Large intestine (tissue), 3 donors: ENCODE results near the gene BMP8A. TPM values are rescaled to one million over a fixed set of nuclear protein-coding genes. Genes with fewer than 3 reads are reported as not detected.

Source experiments
- DNase-seq, 2 donors: peaks; one replicate each; pipeline versions ENCODE4 v3.0.0 to v3.0.0-alpha.2; 2013
- H3K27ac ChIP-seq: one replicate; pipeline ENCODE4 v1.5.1; 2013; ENCODE audit warnings: low read length
- H3K27me3 ChIP-seq: 2 replicates; pipeline ENCODE4 v1.6.1; 2013; ENCODE audit warnings: low read length; ENCODE audit not compliant: control insufficient read depth, insufficient read depth
- H3K36me3 ChIP-seq: 2 replicates; pipeline ENCODE4 v1.6.1; 2013; ENCODE audit warnings: low read length; ENCODE audit not compliant: control insufficient read depth, insufficient read depth
- H3K4me1 ChIP-seq: one replicate; pipeline ENCODE4 v1.6.1; 2013; ENCODE audit warnings: low read length; ENCODE audit not compliant: control insufficient read depth, insufficient read depth
- H3K4me3 ChIP-seq: one replicate; pipeline ENCODE4 v1.5.1; 2013; ENCODE audit warnings: low read length
- H3K9me3 ChIP-seq: one replicate; pipeline ENCODE4 v1.6.1; 2013; ENCODE audit warnings: mild to moderate bottlenecking, low read depth, low read length, moderate library complexity; ENCODE audit not compliant: control insufficient read depth
- WGBS: methylation state at CpG from one replicate; pipeline ENCODE4 v1.1.5; 2013; ENCODE audit warnings: low lambda C conversion rate; ENCODE audit not compliant: insufficient coverage; 5-methylcytosine and 5-hydroxymethylcytosine counted together
- polyA plus RNA-seq: library from polyadenylated mRNA; unstranded; fragments of 120-200 nt; gene quantifications from one replicate; pipeline ENCODE4 v1.2.1, GENCODE V29; 2013

BMP8A gene
- polyA plus RNA-seq, 1 donor: 0.69 TPM

DNA sequence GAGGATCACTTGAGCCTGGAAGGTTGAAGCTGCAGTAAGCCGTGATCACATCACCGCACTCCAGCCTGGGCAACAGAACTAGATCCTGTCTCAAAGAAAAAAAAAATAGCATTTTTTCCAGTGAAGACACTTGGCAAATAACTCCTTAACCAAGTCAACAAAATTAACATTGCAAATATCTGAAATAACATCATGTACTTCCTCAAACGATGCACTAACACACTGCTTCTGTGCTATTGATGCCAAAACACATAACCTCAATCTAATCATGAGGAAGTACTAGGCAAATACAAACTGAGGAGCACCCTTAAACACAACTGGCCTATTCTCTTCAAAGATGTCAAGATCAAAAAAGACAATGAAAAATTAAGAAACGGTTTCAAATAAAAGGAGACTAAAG lies 52.9 kb downstream of the BMP8A start:
- Histone ChIP-seq H3K4me1 (no peaks in the 10 kb centered on the region), H3K9me3 (no peaks in the 10 kb centered on the region), H3K4me3 (no peak overlapping the region), H3K27me3 (no peaks in the 10 kb centered on the region), H3K36me3 (peaks cover 58% of the 10 kb centered on the region), H3K27ac (no peak overlapping the region)
- 100% methylated on average over 1 of the region's 4 CpGs for WGBS
- DNase-seq: no peak

GRCh38 chr1:39545531-39545930 lies 54.1 kb downstream of the BMP8A start:
- no peaks in the 10 kb centered on the region for H3K27me3 ChIP-seq
- H3K27ac ChIP-seq: no peak overlapping the region
- H3K36me3 ChIP-seq: peaks cover 55% of the 10 kb centered on the region
- H3K9me3 ChIP-seq: no peaks in the 10 kb centered on the region
- no CpG with 5 or more reads among the region's 9 CpGs for WGBS
- no peak for DNase-seq
- no peak overlapping the region for H3K4me3 ChIP-seq
- no peaks in the 10 kb centered on the region for H3K4me1 ChIP-seq

- Histone ChIP-seq H3K27ac (no peak overlapping the region), H3K36me3 (peaks cover 23% of the 10 kb centered on the region), H3K9me3 (no peaks in the 10 kb centered on the region), H3K4me1 (no peaks in the 10 kb centered on the region), H3K4me3 (no peak overlapping the region), H3K27me3 (no peaks in the 10 kb centered on the region)
- DNase-seq: no peak
- 86% methylated on average over 1 of the region's 2 CpGs for WGBS
These were observed 62.8 kb downstream of the BMP8A start for GRCh38 chr1:39554277-39554676.

- peaks cover 18% of the 10 kb centered on the region for H3K4me1 ChIP-seq
- DNase-seq: peak; percentile 69 to 90
- peaks cover 68% of the 10 kb centered on the region for H3K36me3 ChIP-seq
- peak overlapping the region; percentile 52 for H3K27ac ChIP-seq
- no peaks in the 10 kb centered on the region for H3K9me3 ChIP-seq
- no CpG with 5 or more reads among the region's 1 CpG for WGBS
- H3K4me3 ChIP-seq: no peak overlapping the region
- H3K27me3 ChIP-seq: no peaks in the 10 kb centered on the region
These were observed 69.8 kb downstream of the BMP8A start for GRCh38 chr1:39561279-39561678.

GRCh38 chr1:39562886-39563285 lies 71.5 kb downstream of the BMP8A start:
- peaks cover 83% of the 10 kb centered on the region for H3K36me3 ChIP-seq
- H3K27me3 ChIP-seq: no peaks in the 10 kb centered on the region
- no peaks in the 10 kb centered on the region for H3K9me3 ChIP-seq
- no peak overlapping the region for H3K27ac ChIP-seq
- WGBS: no CpG with 5 or more reads among the region's 3 CpGs
- no peak for DNase-seq
- no peak overlapping the region for H3K4me3 ChIP-seq
- peaks cover 32% of the 10 kb centered on the region for H3K4me1 ChIP-seq

DNA sequence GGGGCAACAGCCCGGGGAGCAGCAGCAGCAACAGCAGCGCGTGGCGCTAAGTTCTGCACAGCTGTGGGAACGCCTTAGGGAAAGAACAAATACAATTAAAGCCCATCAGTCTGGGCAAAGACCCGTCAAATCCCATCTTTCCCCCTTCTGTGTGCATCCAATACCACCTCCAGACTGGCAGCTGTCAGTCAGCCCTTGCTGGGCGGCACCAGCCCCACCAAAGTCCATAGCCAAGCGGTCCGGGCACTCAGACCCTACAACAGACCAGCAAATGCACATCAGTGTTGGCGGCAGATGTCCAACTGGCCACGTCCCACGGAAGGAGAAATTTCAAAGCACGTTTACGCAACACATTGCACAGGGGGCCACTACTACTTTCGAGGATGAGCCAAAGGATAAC lies 72.2 kb downstream of the BMP8A start:
- Histone ChIP-seq H3K4me3 (no peak overlapping the region), H3K27me3 (no peaks in the 10 kb centered on the region), H3K36me3 (peaks cover 88% of the 10 kb centered on the region), H3K27ac (no peak overlapping the region), H3K9me3 (no peaks in the 10 kb centered on the region), H3K4me1 (peaks cover 32% of the 10 kb centered on the region)
- no peak for DNase-seq
- 93% methylated on average over 6 of the region's 15 CpGs for WGBS

GRCh38 chr1:39564340-39564739 lies 72.9 kb downstream of the BMP8A start:
- no peaks in the 10 kb centered on the region for H3K9me3 ChIP-seq
- H3K27ac ChIP-seq: no peak overlapping the region
- no CpG with 5 or more reads among the region's 7 CpGs for WGBS
- H3K4me1 ChIP-seq: peaks cover 33% of the 10 kb centered on the region
- peaks cover 89% of the 10 kb centered on the region for H3K36me3 ChIP-seq
- H3K4me3 ChIP-seq: no peak overlapping the region
- no peak for DNase-seq
- H3K27me3 ChIP-seq: no peaks in the 10 kb centered on the region

GRCh38 chr1:39564941-39565340 lies 73.5 kb downstream of the BMP8A start:
- DNase-seq: no peak
- no CpG with 5 or more reads among the region's 6 CpGs for WGBS
- peaks cover 93% of the 10 kb centered on the region for H3K36me3 ChIP-seq
- no peak overlapping the region for H3K4me3 ChIP-seq
- H3K27me3 ChIP-seq: no peaks in the 10 kb centered on the region
- H3K27ac ChIP-seq: no peak overlapping the region
- peaks cover 38% of the 10 kb centered on the region for H3K4me1 ChIP-seq
- H3K9me3 ChIP-seq: no peaks in the 10 kb centered on the region

DNA sequence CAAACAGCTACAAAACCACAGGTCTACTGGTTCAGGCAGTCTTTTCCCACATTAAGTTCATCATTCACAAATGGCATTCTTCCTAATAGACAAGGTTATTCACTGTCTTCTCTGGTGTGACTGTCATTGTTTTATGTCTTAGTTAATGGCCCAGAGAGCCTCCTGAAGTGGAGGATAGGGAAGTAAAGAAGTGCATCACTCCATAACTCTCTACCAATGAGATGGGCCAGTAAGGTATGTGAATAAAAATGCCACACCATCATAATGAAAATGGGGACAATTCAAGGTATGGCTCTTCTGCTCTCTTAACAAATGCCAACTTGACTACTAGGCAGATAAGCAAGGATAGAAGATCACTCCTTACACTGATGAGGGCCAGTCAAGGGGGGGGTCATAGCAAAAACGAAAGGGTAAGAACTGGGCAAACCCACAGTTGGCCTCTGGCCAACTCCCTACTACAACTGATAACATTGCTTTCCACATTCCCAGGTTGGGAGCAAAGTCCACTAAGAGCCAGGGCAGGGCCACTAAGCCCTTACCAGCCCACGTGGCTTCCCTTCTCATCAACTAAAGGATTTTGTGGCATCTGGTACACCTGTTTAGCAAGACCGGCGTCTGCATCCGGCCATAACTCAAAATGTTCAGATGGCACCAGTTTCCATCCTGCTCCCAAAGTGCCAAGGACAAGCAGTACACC lies 75.2 kb downstream of the BMP8A start:
- Histone ChIP-seq H3K27me3 (no peaks in the 10 kb centered on the region), H3K27ac (peak overlapping the region; percentile 65), H3K4me1 (peaks cover 35% of the 10 kb centered on the region), H3K4me3 (no peak overlapping the region), H3K9me3 (no peaks in the 10 kb centered on the region), H3K36me3 (peaks cover 94% of the 10 kb centered on the region)
- no CpG with 5 or more reads among the region's 5 CpGs for WGBS
- peak; percentile 94 to 97 for DNase-seq

- 29% methylated on average over 1 of the region's 3 CpGs for WGBS
- peak overlapping the region; percentile 65 for H3K27ac ChIP-seq
- no peak overlapping the region for H3K4me3 ChIP-seq
- H3K4me1 ChIP-seq: peaks cover 28% of the 10 kb centered on the region
- H3K27me3 ChIP-seq: no peaks in the 10 kb centered on the region
- no peaks in the 10 kb centered on the region for H3K9me3 ChIP-seq
- peak in 1 of 2 donors; percentile 37 for DNase-seq
- H3K36me3 ChIP-seq: peaks cover 94% of the 10 kb centered on the region
These were observed 75.9 kb downstream of the BMP8A start for GRCh38 chr1:39567302-39567701.

- H3K27me3 ChIP-seq: no peaks in the 10 kb centered on the region
- peaks cover 28% of the 10 kb centered on the region for H3K4me1 ChIP-seq
- H3K4me3 ChIP-seq: no peak overlapping the region
- H3K36me3 ChIP-seq: peaks cover 93% of the 10 kb centered on the region
- DNase-seq: peak in 1 of 2 donors; percentile 26
- H3K27ac ChIP-seq: peak overlapping the region; percentile 41
- H3K9me3 ChIP-seq: no peaks in the 10 kb centered on the region
- whole genome bisulfite sequencing: no CpG with 5 or more reads among the region's 2 CpGs
These were observed 76.8 kb downstream of the BMP8A start for GRCh38 chr1:39568208-39568607.
